ENCODE data around the gene NFE2L3. TPM values are rescaled to one million over a fixed set of nuclear protein-coding genes. Genes with fewer than 3 reads are reported as not detected.

NFE2L3 gene
- total RNA-seq, 1 experiment from 2014 or later, result 39.2 TPM

- H3K9me3 Mint-ChIP-seq (ENCODE audit: unreplicated experiment), result no peaks in the 10 kb centered on the region
- no peak overlapping the region for H3K4me3 Mint-ChIP-seq (ENCODE audit: unreplicated experiment)
- no peak overlapping the region for H3K4me3 ChIP-seq (ENCODE audit: low read depth, low read length)
- no peak for DNase-seq
- CTCF ChIA-PET, result interaction anchor here (0.5 to 1.5 kb wide), 5 partner anchors 10 to 214 kb away, joined by 3 to 4 read pairs (median 3); partner anchors contain the start of gene HNRNPA2B1
- intact Hi-C loops (cut with micrococcal nuclease; ENCODE audit: unreplicated experiment), result loop anchor here (5.0 to 10.0 kb wide), 2 partner anchors 73 to 151 kb away; no protein-coding TSS in a partner anchor
- TF ChIP-seq CTCF (IDR thresholded peaks at IDR 0.05; ENCODE audit: insufficient read depth in 1 of 2, low read depth in 1 of 2, low read length in 1 of 2, severe bottlenecking in 1 of 2, unreplicated experiment in 1 of 2), result no peak
- no peaks in the 10 kb centered on the region; the same call in 1 of the 2 replicates for H3K36me3 ChIP-seq (ENCODE audit: control insufficient read depth, insufficient read depth, low read length)
- H3K4me1 Mint-ChIP-seq (ENCODE audit: low read depth, unreplicated experiment), result peaks cover 47% of the 10 kb centered on the region
- peak overlapping the region; percentile 64 for H3K27ac Mint-ChIP-seq (ENCODE audit: unreplicated experiment)
- H3K9me3 ChIP-seq, result no peaks in the 10 kb centered on the region
- H3K27me3 Mint-ChIP-seq (ENCODE audit: insufficient read depth, unreplicated experiment), result no peaks in the 10 kb centered on the region
- POLR2A ChIA-PET, result interaction anchor here (1.1 kb wide), 1 partner anchor 46 kb away, joined by 5 read pairs; the partner anchor contains the start of gene CBX3
- peaks cover 26% of the 10 kb centered on the region for H3K36me3 Mint-ChIP-seq (ENCODE audit: insufficient read depth, unreplicated experiment)
- no peaks in the 10 kb centered on the region for H3K27me3 ChIP-seq (replicated peaks; ENCODE audit: control insufficient read depth, insufficient read depth, low read length)
- H3K4me1 ChIP-seq, result peaks cover 78% of the 10 kb centered on the region
- no TSS peak for BruUV-seq (replicated peaks)
Measured at GRCh38 chr7:26155531-26156375, 3.8 kb downstream of the NFE2L3 start.

GRCh38 chr7:26156451-26157420, 4.7 kb downstream of the NFE2L3 start:
- H3K27ac Mint-ChIP-seq (ENCODE audit: unreplicated experiment), result peak overlapping the region; percentile 64
- no TSS peak for BruUV-seq (replicated peaks)
- Histone ChIP-seq H3K4me1 (peaks cover 77% of the 10 kb centered on the region), H3K4me3 (ENCODE audit: low read depth, low read length) (no peak overlapping the region), H3K27me3 (replicated peaks; ENCODE audit: control insufficient read depth, insufficient read depth, low read length) (no peaks in the 10 kb centered on the region), H3K36me3 (ENCODE audit: control insufficient read depth, insufficient read depth, low read length) (no peaks in the 10 kb centered on the region; the same call in 1 of the 2 replicates), H3K9me3 (no peaks in the 10 kb centered on the region)
- ChIA-PET POLR2A (no interaction called here), CTCF (interaction anchor here (0.5 to 1.5 kb wide), 4 partner anchors 9 to 213 kb away, joined by 3 to 4 read pairs (median 3); partner anchors contain the start of gene HNRNPA2B1)
- TF ChIP-seq CTCF (IDR thresholded peaks at IDR 0.05; ENCODE audit: insufficient read depth in 1 of 2, low read depth in 1 of 2, low read length in 1 of 2, severe bottlenecking in 1 of 2, unreplicated experiment in 1 of 2), result no peak
- H3K9me3 Mint-ChIP-seq (ENCODE audit: unreplicated experiment), result no peaks in the 10 kb centered on the region
- no peak overlapping the region for H3K4me3 Mint-ChIP-seq (ENCODE audit: unreplicated experiment)
- DNase-seq, result no peak
- peaks cover 26% of the 10 kb centered on the region for H3K36me3 Mint-ChIP-seq (ENCODE audit: insufficient read depth, unreplicated experiment)
- intact Hi-C loops (cut with micrococcal nuclease; ENCODE audit: unreplicated experiment), result loop anchor here (5.0 to 10.0 kb wide), 2 partner anchors 74 to 152 kb away; no protein-coding TSS in a partner anchor
- no peaks in the 10 kb centered on the region for H3K27me3 Mint-ChIP-seq (ENCODE audit: insufficient read depth, unreplicated experiment)
- H3K4me1 Mint-ChIP-seq (ENCODE audit: low read depth, unreplicated experiment), result peaks cover 38% of the 10 kb centered on the region
